Glomerular endothelial cell (primary cell): ENCODE measurements around the gene PRODH. TPM values are rescaled to one million over a fixed set of nuclear protein-coding genes. Genes with fewer than 3 reads are reported as not detected.
"Not testable (repeated sequence)": the region's sequence is repeated elsewhere in the genome, so short reads cannot be mapped to it uniquely, and the experiment has no call there.

Source experiments
- DNase-seq: peaks from one replicate; pipeline ENCODE4 v3.0.0-alpha.2; 2011; ENCODE audit warnings: low read depth, low spot score; ENCODE audit errors: extremely low read depth
- total RNA-seq: library from RNA; depleted of rRNA; stranded (reverse); fragments of >200 nt; gene quantifications from 2 replicates; pipeline ENCODE4 v1.2.3, GENCODE V29; 2015

The PRODH gene
- total RNA-seq, 1 donor from 2014 or later: not detected

DNA sequence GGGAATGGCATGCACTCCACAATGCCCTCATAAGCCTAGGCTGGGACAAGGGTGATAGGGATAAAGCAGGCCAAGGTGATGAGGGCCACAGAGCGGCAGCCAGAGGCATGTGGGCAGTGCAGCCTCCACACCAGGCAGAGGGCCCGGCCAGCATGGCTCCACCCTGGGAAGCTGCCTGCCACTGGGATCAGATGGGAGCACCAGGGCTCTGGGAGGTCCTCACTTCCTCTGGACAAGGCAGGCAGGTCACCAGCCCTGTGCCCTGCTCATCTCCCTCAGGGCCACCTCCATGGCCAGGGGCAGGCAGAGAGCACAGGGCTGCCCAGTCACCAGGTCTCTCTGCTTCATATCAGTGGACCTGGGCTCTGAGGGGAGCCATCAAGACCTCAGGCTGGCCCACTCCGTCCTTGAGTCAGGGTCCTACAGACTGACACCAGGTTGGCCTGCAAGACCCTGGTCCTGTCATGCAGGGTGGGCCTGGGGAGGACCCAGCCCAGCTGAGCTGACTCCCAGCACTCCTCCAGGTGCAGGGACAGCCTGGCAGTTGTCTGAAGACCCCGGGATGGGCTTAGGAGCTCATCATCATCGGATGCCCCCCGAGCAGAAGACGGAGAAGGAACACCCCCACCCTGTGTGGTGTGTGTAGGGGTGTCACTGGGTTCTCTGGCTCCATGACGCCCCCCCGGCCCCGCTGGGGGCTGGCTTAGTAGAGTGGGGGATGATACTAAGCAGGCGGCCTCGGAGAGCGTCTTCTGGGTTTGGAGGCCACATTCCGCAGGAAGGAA is 33.3 kb upstream of the PRODH start:
- DNase-seq: not testable (repeated sequence)

DNA sequence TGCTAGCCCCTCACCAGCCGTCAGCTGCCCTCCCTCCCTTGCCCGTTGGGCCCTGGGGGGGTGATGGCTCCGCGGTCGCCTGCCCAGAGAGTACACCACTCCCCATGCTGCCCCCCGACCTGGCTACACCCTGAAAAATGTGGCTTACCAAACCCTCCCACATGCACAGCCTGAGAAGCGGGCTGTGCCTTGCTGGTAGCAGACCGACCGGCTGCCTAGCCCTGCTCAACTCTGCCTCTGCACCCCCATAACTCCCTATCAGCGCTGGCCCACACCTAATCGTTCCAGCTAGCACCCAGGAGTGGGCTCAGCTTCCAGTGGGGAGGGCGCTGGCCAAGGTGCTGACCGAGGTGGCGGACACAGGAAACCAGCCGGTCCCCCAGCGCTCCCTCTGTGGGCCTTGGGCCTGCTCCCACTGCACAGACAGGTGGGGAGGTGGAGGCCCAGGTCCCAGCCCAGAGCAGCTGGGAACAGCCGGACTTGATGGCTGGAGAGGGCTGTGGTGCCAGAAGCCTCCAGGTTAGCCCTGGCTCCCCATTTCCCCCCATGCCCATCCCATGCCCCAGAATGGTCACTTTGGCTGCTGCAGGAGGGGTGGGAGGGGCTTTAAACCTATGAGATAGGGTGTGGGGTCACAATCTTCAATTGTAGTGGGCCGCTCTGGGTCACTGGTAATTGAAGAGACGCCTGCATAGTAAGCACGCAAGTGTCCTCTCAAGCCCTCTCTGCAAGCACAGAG is 32.1 kb upstream of the PRODH start:
- no peak for DNase-seq

DNA sequence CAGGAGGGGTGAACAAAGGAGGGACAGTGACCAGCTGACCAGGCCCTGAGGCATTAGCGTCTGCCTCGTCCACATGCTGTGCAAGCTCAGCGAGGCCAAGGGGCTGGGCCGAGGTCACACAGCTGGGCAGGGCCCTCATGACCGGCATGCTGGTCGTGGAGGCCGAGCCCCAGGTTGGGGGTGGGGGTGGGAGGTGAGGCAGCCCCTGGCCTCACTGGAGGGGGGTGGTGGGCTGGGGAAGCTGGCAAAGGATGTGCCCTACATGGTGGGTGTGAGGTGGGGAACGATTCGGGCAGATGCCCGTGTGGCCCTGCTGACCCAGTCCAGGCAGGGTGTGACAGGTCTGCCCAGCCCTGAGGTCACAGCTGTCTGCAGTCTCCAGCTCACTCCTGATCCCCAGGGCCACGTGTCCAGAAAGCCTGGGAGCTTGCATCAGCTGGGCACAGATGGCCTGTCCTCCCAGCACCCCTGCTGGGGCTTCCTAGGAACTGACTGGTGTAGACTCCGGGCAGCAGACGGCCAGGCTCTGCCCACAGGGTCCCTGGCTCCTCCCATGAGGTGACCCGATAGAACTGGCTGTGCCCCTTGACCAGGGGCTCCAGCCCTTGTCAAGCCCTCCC is 31.4 kb upstream of the PRODH start:
- not testable (repeated sequence) for DNase-seq

DNA sequence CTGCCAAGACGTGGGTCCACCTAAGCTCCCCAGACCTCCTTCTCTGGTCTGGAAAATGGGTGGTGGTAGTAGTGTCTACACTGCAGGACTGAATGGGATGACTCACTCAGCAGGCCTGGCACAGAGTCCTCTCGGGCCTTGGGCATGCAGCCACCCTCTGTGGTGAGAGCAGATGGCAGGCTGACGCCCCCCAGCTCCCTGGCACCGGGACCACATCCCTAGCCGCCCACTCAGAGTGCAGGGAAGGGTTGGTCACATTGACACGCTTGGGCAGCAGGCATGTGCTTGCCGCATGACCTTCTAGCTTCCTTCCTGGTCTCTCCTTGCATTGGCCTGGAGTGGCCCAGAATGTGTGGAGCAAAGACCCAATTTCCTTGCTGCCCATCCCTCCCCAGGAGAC is 30.7 kb upstream of the PRODH start:
- DNase-seq: no peak

DNA sequence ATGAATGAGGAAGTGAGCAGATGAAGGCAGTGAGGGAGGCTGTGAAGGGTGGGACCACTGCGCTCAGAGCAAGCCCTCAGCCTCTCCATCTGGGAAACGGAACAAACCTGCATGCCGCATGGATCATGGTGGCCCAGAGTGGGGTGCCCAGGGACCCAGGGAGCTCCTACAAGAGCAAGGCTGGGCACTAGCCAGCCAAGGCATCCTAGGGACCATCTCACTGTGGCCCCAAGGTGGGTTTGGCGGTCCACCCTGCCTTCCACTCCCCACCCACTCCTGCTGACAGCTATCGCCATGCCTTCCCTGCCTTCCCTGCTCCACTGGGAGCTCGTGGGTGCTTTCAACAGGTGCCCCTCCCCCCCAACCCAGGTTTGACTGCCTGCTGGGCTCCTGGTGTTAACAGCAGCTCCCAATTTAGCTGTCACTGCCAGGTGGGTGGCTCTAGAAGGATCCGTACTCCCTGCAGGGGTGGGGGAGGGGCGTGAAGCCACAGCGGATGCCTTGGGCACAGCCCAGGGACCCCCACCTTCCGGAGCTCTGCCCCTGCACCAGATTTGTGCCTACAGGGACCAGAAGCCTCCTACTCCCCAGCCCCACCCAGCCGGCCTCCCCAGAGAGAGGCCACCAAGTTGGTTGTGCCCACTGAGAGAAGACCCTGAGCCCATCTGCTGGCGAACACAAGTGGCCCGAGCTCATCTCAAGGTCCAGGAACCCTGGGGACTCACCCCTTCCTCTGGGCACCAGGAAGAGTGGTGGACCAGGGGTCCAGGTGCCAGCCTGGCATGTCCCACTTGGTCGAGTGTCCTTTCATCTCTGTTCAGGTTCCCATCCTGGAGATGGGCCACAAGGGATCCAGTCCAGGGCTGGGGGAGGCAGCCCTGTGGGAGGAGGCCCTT is 29.7 kb upstream of the PRODH start:
- no peak for DNase-seq

DNA sequence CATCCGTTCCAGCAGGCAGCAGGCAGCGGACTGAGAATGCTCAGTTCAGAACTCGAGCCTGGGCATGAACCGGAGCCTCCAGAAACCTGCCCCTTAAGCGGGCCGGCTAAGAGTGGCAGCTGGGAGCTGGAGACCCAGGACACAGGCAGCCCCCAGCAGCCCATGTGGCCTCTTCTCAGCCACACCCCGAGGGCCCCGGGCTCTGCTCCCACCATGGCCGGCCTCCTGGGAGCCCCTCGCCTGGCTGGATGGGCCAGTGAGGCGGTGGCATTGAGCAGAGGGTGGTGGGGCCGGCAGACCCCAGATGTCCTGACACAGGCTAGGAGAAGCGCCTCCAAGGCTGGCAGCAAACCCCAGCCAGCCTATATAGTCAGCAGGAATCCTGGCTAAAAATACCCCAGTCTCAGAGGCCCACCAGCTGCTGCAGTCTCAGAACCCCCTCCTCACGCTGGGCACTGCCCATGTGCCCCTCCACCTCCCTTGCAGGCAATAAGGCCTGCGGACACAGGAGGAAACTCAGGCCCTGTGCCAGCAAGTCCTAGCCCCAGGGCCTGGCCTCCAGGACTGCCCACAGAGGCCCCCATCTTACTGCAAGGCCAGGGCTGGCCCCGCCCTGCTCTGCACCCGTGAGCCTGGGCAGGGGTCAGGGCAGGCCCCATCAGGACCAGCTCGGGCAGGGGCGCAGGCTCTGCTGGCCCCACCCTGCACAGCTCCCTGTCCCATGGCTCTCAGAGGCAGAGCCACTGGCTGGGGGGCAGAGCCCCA is 28.6 kb upstream of the PRODH start:
- not testable (repeated sequence) for DNase-seq

DNA sequence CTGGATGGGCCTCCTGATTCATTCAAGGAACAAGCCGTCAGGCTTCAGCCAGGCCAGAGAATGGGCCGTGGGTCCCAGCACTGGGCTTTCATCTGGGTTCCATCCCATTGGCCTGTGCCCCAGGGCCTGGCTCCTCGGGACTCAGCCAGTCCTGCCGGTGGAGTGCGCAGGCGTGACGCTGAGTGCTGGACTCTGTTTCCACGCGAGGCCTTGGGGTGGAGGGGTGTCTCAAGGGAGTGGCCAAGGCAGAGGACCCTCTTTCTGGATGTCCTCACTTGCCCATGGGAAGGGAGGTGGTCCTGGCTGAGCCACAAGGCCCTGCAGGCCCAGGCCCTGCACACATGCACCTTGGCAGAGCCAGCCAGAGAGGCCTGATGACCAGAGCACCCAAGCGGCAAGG is 28.0 kb upstream of the PRODH start:
- not testable (repeated sequence) for DNase-seq

DNA sequence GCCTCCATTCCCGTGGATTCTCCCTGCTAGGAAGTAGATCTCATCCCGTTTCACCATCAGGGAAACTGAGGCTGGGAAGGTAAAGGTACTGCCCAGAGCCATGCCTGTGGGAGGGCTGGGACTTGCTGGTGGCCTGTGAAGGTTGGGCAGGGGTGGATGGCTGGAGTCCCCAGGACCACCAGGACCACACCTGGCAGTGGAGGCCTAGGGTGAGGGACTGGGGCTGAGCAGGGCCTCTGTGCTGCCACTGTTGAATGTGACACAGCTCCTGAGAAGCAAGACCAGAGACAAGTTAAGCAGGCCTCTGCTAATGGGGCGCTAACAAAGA is 26.2 kb upstream of the PRODH start:
- no peak for DNase-seq

DNA sequence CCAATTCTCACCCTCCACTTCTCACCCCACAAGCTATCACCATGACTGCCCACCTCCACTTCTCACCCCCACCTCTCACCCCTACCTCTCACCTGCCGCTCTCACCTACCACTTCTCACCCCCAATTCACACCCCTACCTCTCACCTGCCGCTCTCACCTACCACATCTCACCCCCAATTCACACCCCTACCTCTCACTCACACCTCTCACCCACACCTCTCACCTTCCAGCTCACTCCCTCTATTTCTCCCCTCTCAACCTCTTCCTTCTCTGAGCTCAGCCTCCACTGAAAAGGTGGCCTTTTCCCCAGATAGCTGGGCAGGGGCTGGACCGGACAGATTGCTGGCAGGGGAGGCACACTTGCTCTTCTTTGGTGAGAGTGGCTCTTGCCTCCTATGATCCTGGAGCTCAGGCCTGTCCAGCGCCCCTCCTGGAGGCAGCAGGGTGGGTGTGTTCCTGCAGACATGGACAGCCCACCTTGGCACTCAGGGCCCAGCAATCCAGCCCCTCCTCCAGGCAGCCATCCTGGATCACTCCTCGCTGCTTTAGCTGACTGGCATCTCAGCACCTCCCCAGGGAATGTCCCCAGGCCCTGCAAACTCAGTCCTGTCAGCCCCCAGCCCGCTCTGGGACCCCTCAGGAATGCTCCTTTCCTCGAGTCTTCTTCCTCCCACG is 25.7 kb upstream of the PRODH start:
- not testable (repeated sequence) for DNase-seq

DNA sequence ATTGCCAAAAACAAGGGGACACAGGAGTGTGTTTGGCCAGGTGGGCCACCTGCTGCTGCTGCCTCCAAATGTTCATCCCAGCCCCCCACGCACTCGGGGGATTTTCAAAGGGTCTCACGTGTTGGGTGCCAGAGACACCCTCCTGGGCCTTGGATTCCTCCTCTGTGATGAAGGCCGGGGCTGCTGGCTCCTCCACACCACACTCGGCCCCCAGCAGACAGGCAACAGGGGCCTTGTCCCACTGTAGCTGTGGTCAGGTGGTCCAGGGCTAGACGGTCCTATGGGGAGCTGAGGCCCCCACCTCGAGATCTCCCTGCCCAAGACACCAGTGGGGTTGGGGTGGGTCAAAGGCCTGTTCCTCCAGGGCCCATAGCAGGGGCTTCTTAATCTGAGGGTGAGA is 25.1 kb upstream of the PRODH start:
- not testable (repeated sequence) for DNase-seq

DNA sequence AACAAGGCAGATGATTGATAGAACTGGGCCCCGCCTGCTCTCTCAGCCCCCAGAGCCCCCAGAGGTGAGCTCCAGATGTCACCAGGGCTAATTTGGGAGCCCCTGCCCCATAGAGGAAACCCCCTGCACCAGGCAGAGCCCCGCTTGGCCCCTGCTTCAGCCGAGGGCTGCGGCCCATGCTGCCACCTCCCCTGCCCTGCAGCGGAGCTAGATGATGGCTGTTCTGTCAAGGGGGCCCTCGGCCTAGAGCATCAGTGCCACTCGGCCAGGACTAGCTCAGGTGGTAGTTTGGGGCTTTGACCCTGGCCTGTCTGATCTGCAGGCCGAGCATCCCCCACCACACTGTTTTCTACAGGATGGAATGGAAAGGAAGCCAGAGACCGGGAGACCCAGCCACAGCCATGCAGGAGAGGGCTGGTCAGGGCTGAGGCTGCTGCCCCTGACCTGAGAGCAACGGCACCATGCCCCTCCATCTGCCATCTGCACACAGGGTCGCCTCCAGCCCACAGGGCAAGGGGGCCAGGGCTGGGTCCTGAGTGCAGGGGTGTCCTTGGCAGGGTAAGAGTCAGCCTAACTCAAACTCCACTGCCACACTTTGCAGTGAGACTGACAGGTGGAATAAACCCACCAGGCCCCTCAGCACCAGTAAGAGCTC is 24.2 kb upstream of the PRODH start:
- DNase-seq: not testable (repeated sequence)

DNA sequence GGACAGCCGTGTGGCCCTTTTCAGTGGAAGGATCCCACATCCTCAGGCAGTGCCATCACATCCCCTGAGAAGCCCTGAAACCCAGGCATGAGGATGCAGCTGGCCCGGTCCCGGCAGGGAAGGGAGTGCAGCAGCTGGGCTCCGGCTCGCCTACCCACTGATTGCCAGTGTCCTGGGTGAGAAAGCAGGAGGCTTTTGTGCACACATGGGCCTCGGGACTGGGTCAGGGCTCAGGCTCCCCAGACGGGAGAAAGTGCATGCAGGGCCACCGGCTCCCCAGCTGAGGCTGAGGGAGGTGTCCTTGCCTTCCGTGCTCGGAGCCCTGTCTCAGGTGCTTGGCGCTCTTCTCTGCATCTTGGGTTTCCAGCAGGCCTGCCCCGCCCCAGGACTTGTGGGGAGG is 23.6 kb upstream of the PRODH start:
- not testable (repeated sequence) for DNase-seq

DNA sequence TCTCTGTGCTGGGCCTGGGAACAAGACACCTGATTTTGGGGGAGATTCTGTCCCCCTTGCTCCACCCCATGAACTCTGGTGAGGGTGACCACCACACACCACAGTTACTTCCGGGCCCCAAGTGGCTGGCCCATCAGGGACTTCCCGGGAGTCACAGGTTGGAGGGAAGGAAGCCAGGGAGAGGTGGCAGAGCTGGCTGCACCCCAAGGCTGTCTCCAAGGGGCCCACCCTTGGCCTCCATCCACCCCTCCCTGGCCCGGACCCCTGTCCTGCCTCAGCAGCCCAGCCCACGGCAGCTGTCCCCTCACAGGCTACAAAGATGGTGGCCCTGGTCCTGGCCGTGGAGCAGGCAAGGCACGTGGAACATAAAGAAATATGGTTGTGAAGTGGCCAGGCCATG is 23.2 kb upstream of the PRODH start:
- DNase-seq: not testable (repeated sequence)

DNA sequence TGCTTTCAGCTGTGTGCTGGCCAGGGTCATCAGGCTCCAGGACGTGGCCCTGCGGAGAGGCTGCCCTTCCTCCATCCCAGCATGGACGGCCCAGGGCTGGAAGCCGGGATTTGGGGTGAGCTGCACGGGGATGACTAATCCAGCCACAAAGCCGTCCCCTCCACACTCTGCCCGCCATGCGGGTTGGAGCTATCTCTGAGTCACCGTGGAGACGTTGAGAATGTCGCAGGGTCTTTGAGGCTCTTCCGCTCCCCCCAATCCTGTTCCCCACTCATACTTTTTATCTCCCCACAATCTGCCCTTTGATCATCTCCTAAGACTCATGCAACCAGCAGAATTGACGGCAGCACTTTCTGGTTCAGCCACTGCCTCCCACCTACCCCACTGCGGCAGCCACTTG is 22.6 kb upstream of the PRODH start:
- not testable (repeated sequence) for DNase-seq

DNA sequence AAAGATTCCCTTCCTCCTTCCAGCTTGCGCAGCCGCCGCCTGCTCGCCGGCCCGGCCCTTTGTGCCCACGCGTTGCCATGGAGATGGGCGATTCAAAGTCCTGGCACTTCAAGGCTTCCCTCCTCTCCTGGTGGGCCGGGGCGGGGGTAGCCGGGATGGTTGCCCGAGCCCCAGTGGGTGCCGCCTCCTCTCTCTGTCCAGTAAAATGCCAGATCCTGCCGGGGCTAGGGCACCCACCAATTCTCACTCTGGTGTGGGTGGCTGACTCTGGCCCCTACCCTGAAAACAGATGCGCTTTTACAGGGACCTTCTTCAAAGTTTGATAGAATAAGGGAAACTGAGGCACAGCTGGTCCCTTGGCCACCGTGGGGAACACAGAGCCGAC is 22.2 kb upstream of the PRODH start:
- not testable (repeated sequence) for DNase-seq

DNA sequence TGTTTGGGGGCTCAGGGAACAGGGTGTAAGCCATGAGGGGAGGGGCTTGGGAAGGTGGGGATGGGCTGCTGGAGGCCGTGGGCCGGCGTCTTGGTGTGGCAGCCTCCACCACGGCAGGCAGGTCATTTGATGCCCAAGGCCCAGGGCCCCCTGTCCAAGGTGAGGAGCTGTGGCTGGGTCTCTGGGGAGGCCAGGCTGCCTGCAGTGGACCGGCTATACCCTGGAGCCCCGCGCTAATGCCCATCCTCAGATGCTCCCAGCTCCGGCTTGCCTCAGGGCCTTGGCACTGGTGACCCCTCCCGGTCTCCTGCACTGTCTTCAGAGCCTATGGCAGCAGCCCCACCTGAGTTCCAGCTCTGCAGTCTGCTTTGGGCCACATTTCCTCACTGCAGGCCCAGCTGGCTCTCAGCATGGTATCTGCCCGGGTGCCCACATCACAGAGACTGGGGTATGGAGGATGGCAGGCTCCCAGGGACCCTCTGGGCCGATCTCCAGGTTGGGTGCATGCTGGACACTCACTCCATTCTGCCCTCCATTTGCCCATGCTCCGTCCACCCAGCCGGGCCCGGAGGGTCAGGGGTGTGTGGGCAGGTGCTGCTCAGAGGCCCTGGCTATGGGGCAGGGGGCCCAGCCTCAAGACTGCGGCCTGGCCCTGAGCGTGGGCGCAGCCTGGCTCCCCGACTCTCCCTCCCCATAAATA is 21.7 kb upstream of the PRODH start:
- DNase-seq: not testable (repeated sequence)

DNA sequence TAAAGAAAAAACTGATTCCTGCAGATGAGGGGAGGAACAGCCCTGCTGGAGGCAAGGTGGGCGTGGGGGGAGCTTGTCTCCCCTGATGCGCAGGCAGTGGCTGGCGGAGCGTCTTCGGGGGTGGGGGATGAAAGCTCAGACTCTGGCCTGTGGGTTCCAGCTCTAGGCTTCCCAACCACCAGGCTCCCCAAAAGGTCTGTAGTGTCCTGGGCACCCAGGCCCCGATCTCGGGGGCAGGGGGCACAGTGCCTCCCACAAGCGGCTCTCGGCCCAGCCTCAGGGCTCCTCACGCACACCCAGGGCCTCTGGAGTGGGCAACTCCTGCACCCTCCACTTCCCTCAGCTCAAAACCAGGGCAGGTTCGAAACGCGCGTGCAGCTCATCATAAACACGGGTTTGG is 20.9 kb upstream of the PRODH start:
- DNase-seq: not testable (repeated sequence)

DNA sequence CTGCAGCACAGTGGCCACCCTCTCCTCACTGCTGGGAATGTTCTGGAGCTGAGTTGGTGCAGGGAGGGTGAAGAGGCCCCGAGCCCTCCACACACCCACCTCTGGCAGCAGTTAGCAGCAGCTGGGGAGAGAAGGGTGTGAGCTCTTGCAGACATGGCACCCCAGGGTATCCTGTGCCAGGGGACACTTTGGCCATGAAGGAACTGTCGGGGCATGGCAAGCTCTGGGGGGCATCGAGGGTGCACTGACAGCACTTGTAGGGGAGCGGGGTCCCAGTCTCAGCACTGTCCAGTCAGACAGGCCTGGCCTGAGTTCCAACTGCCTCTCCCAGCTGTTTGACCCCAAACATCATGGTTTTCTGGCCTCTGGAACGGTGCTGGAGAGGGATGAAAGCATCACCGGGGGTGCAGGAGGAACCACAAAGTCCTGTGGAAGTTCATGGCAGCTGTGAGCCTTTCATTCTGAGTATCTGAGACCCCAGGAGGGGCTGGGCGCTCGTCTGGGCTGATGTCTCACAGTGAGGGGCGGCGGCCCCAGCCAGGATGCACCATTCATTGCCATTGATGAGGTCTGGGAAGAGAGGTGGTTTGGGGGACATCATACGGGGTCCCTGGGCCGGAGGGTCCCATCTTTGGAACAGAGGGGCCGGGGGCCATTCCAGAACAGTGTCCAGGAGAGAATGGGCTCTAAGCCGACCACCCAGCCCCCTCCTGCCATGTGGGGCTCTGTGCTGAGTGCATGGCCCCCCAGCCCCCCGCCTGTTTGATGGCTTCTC is 20.2 kb upstream of the PRODH start:
- not testable (repeated sequence) for DNase-seq
